COLO668 (cell line): Measurements from ENCODE around the gene RIPOR2.

Experiments
- DNase-seq: peaks from one replicate; lab custom pipeline; 2025; ENCODE audit not compliant: unreplicated experiment; lab: John Stamatoyannopoulos, UW

Gene RIPOR2

DNA sequence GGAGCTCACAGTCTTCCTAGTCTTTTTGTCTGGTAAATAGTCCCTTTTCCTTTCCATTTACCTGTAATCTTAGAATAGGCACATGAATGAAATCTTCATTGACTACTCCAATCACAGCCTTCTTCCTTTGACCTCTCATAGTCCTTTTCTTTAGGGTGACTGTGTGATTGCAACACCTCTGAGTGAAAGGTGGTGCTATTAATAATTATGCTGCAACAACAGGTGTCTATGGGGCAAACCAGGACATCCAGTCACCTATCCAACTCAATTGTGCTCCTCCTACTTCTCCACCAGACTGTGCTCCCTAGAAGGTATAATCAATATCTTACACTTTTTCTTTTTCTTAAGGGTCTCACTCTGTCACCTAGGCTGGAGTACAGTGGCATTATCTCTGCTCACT is 29.4 kb downstream of the RIPOR2 start:
- DNase-seq = no peak

DNA sequence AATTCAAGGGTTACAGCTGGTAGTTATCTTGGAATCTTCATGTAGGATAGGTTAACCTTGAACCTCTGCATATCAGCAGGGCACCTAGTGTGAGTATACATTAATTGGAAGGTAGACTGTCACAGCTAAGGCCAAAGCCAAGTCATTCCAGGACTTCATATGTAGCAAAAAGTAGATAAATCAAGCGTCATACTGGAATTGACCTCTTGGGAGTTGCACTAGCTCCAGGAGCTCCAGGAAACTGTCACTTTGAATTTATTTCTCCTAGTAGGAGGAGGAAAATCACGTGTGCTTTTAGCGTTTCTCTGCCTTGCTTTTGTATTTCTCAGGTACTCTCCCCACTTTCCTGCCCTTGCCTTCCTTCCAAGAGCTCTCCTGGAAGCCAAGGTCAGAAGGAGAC is 30.3 kb downstream of the RIPOR2 start:
- DNase-seq = no peak

DNA sequence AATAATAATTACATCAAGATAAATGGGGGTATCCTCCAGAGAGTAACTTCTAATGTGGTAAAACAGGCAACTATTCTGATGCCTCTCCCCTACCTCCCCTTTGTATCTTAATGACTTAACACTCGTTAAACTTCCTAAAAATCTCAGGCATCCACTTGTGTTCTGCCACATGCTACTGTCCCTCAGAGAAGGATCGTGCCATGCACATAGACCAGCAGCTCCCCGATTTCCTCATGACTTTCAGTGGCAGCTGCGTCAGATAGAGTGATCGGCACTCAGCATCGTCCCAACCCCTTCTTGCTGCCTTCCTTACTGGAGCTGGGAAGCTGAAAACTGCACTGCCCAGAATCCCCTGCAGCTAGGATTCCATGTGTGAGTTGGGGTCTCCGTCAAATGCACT is 32.1 kb downstream of the RIPOR2 start:
- DNase-seq = no peak

DNA sequence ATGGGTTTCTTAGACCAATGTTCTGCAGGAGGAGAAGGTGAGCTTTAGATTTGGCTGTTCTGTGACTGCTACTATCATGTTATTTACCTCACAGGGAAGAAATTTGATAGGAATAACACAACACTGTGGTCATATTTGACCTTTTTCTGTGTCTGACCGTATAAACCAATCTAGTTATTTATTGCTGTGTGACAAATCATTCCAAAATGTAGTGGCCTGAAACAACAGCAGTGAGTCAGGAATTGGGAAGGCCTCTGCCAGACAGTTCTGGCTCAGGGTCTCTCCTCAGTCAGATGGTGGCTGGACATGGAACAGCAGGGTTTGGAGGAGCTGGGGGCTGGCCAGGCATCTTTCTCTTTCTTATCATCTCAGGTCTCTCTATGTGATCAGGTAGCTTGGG is 33.0 kb downstream of the RIPOR2 start:
- no peak for DNase-seq

DNA sequence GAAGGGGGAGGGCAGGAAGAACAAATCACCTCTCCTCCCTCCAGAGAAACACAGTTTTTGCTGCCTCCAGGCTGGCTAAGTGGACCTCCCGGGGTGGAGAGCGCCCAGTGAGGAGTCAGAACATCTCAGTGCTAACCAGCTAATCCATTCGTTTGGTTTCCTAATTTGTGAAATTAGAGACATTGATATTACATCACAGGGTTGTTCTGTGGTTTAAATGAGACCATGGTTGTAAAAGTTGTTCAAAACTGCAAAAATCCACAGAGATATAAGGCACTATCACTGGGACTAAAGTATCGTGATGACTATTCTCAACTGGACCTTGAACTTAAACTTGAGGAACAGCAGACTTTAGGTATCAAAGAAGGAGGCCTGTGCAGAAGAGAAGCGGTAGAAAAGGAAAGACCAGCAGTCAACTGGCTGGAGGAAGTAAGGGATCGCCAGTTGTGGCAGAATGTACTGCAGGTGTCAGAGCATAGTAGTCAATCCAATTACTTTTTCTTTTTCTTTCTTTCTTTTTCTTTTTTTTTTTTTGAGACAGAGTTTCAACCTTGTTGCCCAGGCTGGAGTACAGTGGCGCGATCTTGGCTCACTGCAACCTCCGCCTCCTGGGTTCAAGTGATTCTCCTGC is 33.9 kb downstream of the RIPOR2 start:
- no peak for DNase-seq

DNA sequence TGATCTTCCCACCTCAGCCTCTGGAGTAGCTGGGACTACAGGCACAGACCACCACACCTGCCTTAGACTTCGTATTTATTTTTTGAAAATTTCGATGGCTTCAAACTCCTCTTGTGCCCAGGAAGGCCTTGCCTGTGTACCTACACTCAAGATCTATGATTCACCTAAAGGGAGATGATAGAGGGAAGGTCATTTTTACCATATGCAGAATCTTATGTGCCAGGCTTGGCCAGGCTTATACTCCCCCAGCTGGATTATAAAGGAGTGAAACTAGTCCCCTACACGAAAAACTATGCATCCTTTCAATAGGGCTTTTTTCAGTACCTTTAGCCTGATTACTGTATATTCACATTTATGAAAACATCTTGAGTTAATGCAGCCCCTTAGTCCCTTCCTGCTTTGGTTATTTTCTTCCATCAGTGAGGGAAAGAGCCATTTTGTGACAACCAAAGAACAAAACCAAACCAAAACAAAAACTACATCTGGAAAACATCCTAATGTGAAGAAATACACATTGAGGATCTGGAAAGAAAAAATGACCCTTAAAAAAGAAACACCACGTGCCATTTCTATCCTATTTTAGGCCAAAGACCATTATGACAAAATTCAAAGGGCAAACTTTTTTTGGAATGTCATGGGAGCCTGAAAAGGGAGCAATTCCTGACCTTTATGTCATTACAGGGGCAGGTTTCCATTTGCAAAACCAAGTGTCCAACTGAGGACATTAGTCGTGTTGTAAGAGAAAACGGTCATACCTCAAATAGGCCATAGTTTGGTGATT is 34.7 kb downstream of the RIPOR2 start:
- DNase-seq = no peak

DNA sequence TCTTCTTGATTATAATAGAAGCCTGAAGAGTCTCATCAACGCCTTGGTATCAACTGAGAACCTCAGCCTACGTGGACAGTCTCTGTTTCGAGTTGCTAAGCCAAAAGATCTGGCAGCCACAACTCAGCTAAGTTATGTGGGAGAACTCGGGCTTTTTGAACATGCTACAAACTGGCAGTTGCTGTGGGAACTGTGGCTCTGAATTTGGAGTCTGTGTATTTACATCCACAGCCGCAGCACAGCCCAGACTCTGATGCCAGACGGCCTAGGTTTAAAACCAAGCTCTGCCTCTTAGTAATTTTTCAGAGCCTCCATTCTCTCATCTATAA is 35.8 kb downstream of the RIPOR2 start:
- no peak for DNase-seq

DNA sequence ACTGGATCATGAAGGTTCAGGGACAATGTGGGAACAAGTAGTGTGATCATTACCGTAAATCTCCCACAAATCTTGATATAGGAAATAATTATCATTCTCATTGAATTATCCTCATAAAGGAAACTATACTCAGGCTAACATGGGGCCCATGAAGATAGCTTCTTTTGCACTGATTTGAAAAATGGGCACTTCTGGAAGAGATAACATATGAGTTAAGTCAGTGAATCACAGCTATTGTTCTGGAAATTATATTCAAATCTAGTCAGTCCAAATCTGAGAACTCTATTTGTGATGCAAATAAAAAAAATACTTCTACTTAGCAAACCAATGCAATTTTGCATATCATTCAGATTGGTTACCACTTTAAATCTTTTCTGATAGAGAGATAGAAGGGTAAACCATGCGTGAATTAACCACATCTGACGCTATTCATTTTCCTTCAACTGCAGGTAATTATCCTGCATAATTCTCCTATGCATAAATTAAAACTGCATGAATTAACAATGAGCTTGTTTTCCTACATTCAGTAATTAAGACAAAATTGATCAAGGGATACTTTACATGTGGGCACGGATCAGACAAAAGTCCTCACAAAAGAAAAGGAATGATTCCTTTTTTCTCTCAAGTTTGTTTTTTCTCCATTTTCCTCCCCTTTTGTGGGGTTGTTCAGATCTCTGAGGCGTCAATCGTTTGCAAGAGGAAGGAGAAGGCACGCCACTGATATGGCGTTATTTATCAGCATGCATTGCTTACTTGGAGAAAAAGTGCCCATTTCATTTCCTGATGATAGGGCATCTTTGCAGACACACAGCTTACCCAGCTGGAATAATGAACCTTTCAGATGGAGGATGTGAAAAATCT is 36.4 kb downstream of the RIPOR2 start:
- DNase-seq = no peak

DNA sequence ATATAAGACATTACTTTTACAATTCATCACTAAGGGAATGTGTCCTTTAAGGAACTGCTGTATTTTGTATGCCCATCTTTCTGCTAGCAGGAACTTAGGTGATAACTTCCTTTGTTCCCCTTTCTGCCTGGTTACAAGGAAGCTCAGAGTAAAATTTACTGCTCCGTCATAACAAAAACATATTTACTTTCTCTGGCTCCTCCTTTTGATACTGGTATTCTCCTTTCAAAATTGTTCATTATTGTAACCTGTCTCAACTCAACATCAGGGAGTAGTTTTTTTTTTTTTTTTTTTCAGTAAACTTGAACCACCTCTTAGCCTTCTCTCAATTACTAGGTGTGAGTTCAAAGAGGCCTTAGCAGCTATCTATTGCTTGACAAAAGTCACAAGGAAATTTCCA is 37.1 kb downstream of the RIPOR2 start:
- DNase-seq = no peak

DNA sequence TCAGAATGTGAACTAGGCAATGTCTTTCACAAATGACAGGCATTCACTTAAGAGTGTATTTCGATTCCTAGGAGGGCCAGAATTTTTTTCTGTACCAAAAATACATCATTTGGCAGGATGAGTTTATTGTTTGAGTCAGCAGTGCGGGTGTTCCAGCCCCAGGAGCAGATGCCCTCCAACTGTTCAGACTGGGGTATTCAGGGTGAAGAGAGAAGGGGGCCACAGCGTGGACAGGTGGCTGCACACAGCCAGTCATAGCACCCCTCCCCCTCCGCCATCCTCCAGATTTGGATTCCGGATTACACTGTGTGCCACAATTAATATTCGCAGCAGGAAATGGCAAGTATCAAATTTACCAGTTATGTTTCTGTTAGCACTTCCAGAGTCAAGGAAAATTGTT is 38.6 kb downstream of the RIPOR2 start:
- DNase-seq = no peak

DNA sequence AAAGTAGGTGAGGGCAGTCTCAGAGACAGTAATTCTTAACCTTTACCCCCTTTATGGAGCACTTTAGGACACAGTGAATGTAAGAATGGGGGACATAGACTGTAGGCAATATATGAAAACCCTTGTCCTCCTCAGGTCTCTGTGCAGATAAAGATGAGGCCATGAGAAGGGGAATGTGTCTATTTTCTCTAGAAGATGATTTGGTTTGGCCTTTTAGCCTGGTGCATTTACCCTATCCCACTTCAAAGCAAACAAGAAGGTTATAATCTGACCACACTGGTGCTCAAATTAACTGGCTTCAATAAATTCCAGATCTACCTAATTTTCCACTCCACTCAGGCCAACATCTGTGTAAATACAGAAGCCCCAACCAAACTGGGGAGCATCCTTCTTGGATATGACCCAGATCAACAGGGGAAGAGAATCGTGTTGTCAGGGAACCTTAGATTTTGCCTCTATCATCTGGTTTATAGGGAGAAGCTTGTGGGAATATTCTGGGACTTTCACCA is 42.4 kb downstream of the RIPOR2 start:
- DNase-seq = no peak

DNA sequence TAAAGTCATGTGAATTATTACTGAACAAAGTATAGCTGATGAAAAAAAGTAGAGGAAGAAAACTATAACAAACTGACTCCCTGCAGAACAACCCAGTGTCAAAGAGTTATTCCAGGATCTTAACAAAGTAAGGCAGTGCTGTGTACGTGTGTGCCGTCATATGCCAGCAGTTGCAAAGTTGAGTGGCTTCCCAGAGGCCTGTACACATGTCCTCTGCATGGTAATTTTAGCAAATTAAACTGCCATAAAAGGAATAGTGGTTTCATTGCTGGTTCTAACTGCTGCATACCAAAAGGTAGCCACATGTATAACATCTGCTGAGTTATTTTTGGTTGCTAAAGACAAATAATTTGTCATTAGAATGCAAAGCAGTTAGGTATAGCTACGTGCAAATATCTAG is 44.8 kb downstream of the RIPOR2 start:
- no peak for DNase-seq

DNA sequence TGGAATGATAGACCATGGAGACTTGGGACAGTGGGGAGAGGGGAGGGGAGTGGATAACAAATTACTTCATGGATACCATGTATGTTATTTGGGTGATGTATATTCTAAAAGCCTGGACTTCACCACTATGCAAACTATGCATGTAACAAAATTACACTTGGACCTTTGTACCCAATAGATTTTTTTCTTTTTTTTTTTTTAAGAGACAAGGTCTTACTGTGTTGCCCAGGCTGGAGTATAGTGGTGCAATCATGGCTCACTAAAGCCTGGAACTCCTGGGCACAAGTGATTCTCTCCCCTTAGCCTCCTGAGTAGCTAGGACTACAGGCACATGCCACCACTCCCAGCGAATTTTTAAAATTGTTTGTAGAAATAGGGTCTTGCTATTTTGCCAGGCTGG is 45.3 kb downstream of the RIPOR2 start:
- no peak for DNase-seq

DNA sequence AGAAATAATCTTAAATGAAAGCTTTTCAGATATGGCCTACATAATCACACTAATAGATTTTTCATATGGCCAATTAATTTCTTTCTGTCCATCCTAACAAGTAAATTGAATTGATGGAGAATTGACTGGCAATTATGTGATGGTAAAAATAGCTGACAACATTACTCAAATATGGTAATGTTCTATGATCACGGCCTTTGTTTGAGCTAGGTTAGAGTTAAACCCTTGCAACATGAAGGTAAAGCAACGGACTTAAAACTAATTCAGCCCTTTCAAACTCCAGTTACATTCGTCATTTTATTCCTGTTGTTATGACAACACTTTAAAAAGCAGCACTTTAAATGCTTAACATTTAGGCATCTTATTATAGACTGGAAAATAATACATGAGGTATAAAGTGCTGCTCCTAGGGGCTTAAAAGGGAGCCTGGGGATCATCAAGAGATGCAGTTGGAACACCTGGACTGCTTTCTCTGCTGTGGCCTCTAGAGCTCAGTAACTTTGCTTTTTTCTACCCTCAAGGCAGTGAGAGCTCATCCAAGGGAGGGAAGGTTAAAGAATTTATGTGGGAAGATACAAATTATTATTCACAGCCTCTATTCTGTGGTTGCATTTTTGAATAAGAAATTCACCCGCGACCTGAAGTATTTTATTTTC is 46.9 kb downstream of the RIPOR2 start:
- no peak for DNase-seq

DNA sequence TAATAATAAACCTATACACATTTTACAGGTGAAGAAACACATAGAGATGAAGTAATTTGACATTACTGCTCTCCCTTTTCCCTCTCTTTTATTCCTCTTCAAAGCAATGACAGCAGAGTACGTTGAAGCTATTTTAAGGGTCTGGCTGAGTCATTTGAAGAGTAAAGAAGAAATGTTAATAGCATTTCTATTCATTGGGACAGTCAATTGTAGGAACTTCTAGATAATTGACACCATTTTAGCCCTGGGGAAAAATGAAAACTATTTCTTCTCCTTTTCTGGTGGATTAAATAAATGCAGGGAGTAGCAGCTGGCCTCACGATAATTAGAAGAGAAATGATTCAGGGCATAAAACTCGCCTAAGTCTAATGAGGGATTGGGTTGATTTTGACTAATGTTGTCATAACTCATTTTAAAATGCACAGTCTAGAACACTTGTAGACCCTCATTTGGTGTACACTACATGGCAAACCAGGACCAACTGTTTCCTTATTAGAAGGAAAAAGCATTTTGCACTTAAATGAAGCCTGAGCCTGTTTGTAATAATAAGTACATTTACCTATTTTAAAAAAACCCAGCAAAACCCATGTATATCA is 48.1 kb downstream of the RIPOR2 start:
- DNase-seq = no peak

DNA sequence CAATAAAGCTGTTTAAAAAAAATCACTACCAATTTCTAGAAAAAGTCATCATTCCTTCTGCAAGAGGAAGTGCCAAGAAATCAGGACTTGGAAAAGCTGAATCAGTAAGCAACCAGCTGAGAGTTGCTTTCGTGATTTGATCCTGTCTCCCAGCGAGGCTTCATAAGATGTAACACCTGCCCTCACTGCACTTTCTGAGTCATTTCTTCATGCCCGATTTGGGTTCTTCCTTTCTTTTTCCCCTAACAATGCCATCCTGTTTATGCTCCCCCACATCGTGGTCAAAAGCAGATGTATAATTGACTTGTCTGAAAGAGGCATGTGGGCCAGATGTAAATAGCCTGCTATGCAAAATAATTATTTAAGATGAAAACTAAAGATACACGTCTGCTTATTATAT is 52.1 kb downstream of the RIPOR2 start:
- no peak for DNase-seq

DNA sequence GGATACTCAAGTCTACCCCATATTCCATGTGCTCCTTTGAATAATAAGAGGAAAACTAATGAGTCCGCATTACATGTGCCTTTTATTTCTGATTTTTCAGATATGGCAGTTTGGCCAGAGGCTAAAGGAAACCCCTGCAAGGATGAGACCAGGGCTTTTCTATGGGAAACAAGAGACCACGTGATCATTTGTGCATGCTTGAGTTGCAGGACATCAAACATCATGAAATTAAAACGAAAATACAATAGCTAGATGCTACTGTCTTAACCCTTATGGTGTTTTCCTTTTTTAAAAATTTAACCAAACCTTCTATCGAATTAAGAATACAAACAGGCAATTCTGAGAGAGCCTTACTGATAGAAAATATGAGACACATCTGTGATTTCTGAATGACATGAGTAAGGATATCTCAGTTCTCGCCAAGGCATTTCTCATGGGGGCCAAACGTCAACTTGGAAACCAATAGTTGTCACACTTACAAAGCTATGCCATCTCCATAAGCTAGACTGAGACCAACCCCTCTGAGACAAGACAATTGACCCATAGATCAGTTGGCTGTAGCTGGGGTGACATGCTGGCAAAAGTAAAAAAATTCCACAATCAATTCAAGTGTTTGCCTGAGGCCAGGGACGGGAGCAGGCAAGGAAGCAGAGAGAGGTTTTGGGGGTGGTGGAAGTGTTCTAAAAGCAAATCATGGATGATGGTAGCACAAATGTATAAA is 52.8 kb downstream of the RIPOR2 start:
- DNase-seq = no peak

DNA sequence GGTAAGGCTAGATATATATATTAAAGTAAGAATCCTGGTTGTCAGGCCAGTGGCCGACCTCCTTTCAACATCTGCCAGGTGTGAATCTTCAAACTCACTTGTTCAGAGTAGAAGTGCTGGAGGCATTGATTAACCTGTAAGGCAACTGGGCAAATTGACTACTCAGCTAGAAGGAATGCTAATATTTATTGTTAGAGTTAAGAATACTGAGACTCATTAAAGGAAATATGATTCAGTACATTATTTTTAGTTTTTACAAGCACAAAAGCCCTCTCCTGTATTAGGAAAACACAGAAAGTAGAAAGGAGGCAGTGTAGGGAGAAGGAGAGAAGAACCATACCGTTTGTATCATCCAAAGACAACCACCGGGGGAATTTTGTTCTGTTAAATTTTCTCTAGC is 53.5 kb downstream of the RIPOR2 start:
- DNase-seq = no peak

DNA sequence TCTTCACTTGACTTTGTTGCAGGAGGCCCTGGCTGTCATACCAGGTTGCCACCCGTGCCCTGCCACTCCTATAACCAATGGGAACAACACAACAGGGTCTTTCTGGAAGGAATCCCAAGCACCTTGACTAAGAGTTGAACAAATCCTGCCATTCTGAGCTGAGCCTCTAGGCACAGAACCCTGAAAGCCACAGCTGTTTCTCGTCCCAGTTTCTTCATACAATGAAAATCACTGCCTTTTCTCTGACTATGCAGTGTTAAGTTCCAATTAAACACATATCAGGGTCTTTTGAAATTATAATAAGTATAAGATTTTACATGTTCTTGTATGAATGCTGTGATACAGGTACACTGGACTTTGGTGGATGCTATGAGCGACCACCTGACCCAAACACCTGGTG is 54.4 kb downstream of the RIPOR2 start:
- DNase-seq = no peak

DNA sequence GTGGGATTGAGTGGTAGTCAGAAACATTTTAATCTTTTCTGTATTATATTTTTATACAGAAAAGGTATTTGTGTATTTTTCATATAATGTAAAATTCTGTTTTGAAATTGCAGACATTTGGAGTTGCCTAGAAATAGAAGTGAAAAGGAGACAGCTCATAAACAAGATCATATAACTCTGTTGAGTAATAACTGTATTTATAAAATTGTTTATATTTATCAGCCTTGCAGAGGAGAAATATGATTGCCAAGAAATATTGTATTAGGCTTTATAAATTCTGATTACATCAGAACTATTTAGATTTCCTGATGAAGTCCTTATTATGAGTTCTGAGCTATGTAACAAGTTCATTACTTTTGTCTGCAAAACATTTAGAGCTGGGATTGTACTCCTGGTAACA is 55.3 kb downstream of the RIPOR2 start:
- DNase-seq = no peak
